Stimulated activated CD8-positive, alpha-beta memory T cell treated with anti-CD3 and anti-CD28 coated beads, Interleukin-7, amount 100 ng/mL, for 24 hours (primary cell): ENCODE data around the gene GTSE1.

Experiments
- DNase-seq: peaks from one replicate; pipeline ENCODE4 v3.0.0-alpha.2; 2020; ENCODE audit warnings: low read depth

The GTSE1 gene

GRCh38 chr22:46353483-46354105 is 56.9 kb downstream of the GTSE1 start:
- DNase-seq = no peak

- DNase-seq = no peak
Measured at GRCh38 chr22:46354176-46354992, 57.7 kb downstream of the GTSE1 start.

GRCh38 chr22:46354993-46355305 is 58.3 kb downstream of the GTSE1 start:
- no peak for DNase-seq

GRCh38 chr22:46355369-46355995 is 58.8 kb downstream of the GTSE1 start:
- DNase-seq = peak; percentile 39

- no peak for DNase-seq
Measured at GRCh38 chr22:46355996-46356471, 59.4 kb downstream of the GTSE1 start.

GRCh38 chr22:46356496-46357480 is 60.1 kb downstream of the GTSE1 start:
- DNase-seq = no peak

GRCh38 chr22:46357711-46358520 is 61.2 kb downstream of the GTSE1 start:
- DNase-seq = no peak

- DNase-seq = no peak
Measured at GRCh38 chr22:46358766-46359165, 62.1 kb downstream of the GTSE1 start.

GRCh38 chr22:46359362-46359761 is 62.7 kb downstream of the GTSE1 start:
- no peak for DNase-seq

- no peak for DNase-seq
Measured at GRCh38 chr22:46360097-46360496, 63.4 kb downstream of the GTSE1 start.

GRCh38 chr22:46360891-46361290 is 64.2 kb downstream of the GTSE1 start:
- no peak for DNase-seq

- DNase-seq = no peak
Measured at GRCh38 chr22:46361826-46362202, 65.1 kb downstream of the GTSE1 start.

- no peak for DNase-seq
Measured at GRCh38 chr22:46362203-46362933, 65.7 kb downstream of the GTSE1 start.

GRCh38 chr22:46362934-46363515 is 66.4 kb downstream of the GTSE1 start:
- DNase-seq = no peak

- DNase-seq = no peak
Measured at GRCh38 chr22:46363611-46364321, 67.1 kb downstream of the GTSE1 start.

GRCh38 chr22:46364341-46365165 is 67.9 kb downstream of the GTSE1 start:
- no peak for DNase-seq

GRCh38 chr22:46365166-46365624 is 68.5 kb downstream of the GTSE1 start:
- no peak for DNase-seq

- DNase-seq = no peak
Measured at GRCh38 chr22:46366327-46366731, 69.7 kb downstream of the GTSE1 start.
